OCI-M1 (cell line): Measurements from ENCODE around the gene UQCC2.
A peak's percentile ranks its signal among the peaks of the same experiment; 100 is the strongest.

Source experiments
- DNase-seq: peaks from one replicate; lab custom pipeline; 2025; lab: John Stamatoyannopoulos, UW

Gene UQCC2

GRCh38 chr6:33705955-33706725 lies 5.4 kb downstream of the UQCC2 start:
- DNase-seq, result no peak

GRCh38 chr6:33705268-33705885 lies 6.1 kb downstream of the UQCC2 start:
- no peak for DNase-seq

GRCh38 chr6:33704215-33705066 lies 7.1 kb downstream of the UQCC2 start:
- no peak for DNase-seq

- DNase-seq, result peak; percentile 82
Measured at GRCh38 chr6:33702345-33702977, 9.0 kb downstream of the UQCC2 start.

- DNase-seq, result peak; percentile 80
Measured at GRCh38 chr6:33700391-33701050, 11.0 kb downstream of the UQCC2 start.

- no peak for DNase-seq
Measured at GRCh38 chr6:33699739-33700138, 11.8 kb downstream of the UQCC2 start.

- DNase-seq, result no peak
Measured at GRCh38 chr6:33699131-33699530, 12.4 kb downstream of the UQCC2 start.

GRCh38 chr6:33698494-33698893 lies 13.0 kb downstream of the UQCC2 start:
- no peak for DNase-seq

GRCh38 chr6:33697845-33698244 lies 13.7 kb downstream of the UQCC2 start:
- DNase-seq, result no peak

GRCh38 chr6:33696548-33697518 lies 14.7 kb downstream of the UQCC2 start:
- DNase-seq, result no peak

- no peak for DNase-seq
Measured at GRCh38 chr6:33696076-33696475, 15.4 kb downstream of the UQCC2 start.

GRCh38 chr6:33695451-33695887 lies 16.0 kb downstream of the UQCC2 start:
- no peak for DNase-seq

- no peak for DNase-seq
Measured at GRCh38 chr6:33694977-33695376, 16.5 kb downstream of the UQCC2 start.

GRCh38 chr6:33694401-33694931 lies 17.0 kb downstream of the UQCC2 start:
- no peak for DNase-seq

GRCh38 chr6:33693186-33694105 lies 18.1 kb downstream of the UQCC2 start:
- DNase-seq, result no peak

- DNase-seq, result no peak
Measured at GRCh38 chr6:33692760-33693158, 18.7 kb downstream of the UQCC2 start.

- DNase-seq, result no peak
Measured at GRCh38 chr6:33692078-33692759, 19.3 kb downstream of the UQCC2 start.

GRCh38 chr6:33691456-33692077 lies 19.9 kb downstream of the UQCC2 start:
- DNase-seq, result no peak
